ENCODE measurements around the gene ANO1. TPM values are rescaled to one million over a fixed set of nuclear protein-coding genes. Genes with fewer than 3 reads are reported as not detected.

Gene ANO1
- total RNA-seq, 4 donors from 2014 or later: 87.7 to 133 (median 108) TPM

DNA sequence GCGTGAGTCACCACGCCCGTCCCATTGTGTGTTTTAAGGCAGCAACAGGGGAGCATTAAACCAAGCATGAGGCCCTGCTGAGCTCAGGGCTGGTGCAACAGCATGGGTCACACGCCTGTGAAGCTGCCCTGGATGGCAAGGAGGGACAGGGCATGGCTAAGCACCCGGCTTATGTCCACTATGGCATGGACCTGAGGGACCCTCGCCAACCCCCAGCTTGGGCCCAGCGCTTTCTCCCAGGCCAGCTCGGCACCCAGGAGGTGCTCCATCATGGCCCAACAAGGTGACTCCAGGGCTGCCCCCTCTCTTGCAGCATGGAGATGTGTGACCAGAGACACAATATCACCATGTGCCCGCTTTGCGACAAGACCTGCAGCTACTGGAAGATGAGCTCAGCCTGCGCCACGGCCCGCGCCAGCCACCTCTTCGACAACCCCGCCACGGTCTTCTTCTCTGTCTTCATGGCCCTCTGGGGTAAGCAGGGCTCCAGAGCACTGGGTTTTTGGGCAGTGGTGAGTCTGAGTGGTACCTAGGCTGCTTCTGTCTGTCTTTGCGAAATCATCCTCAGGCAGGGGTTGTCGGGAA lies 53.6 kb downstream of the ANO1 start:
- H3K4me3 ChIP-seq: no peak overlapping the region
- WGBS: 96% methylated on average over 15 of the region's 19 CpGs
- no peaks in the 10 kb centered on the region for H3K27me3 ChIP-seq
- no peaks in the 10 kb centered on the region for H3K9me3 ChIP-seq
- TF ChIP-seq POLR2A (IDR thresholded peaks at IDR 0.05) (no peak), EP300 (IDR thresholded peaks at IDR 0.05) (no peak), POLR2AphosphoS5 (IDR thresholded peaks at IDR 0.05) (no peak)
- TF ChIP-seq, protein P1, sequence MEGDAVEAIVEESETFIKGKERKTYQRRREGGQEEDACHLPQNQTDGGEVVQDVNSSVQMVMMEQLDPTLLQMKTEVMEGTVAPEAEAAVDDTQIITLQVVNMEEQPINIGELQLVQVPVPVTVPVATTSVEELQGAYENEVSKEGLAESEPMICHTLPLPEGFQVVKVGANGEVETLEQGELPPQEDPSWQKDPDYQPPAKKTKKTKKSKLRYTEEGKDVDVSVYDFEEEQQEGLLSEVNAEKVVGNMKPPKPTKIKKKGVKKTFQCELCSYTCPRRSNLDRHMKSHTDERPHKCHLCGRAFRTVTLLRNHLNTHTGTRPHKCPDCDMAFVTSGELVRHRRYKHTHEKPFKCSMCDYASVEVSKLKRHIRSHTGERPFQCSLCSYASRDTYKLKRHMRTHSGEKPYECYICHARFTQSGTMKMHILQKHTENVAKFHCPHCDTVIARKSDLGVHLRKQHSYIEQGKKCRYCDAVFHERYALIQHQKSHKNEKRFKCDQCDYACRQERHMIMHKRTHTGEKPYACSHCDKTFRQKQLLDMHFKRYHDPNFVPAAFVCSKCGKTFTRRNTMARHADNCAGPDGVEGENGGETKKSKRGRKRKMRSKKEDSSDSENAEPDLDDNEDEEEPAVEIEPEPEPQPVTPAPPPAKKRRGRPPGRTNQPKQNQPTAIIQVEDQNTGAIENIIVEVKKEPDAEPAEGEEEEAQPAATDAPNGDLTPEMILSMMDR (IDR thresholded peaks at IDR 0.05): no peak
- DNase-seq (ENCODE audit: low spot score in 2 of 2): no peak
- peaks cover 18% of the 10 kb centered on the region for H3K36me3 ChIP-seq
- no peak overlapping the region for H3K27ac ChIP-seq
- no peaks in the 10 kb centered on the region for H3K4me1 ChIP-seq

DNA sequence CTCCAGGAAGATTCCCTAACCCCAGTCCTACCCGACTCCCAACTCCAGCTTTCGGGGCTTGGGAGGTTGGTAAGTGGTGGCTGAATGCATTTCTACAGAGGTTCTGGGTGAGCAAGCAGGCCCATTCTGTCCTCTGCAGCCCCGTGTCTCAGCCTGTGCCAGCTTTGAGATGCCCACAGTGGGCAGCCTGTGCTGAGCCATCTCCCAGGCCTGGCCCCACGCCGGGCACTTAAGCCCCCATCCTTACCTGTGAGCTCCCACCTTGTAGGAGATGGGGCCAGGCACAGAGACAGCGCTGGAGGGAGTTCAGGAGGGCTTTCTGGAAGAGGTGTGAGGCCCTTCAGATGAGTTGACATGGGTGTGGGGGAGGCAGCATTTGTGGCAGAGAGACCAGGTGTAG lies 54.5 kb downstream of the ANO1 start:
- TF ChIP-seq, protein P1 (IDR thresholded peaks at IDR 0.05): no peak
- TF ChIP-seq POLR2AphosphoS5 (IDR thresholded peaks at IDR 0.05): no peak
- no peak for TF ChIP-seq POLR2A (IDR thresholded peaks at IDR 0.05)
- TF ChIP-seq EP300 (IDR thresholded peaks at IDR 0.05): no peak
- H3K27ac ChIP-seq: no peak overlapping the region
- H3K27me3 ChIP-seq: no peaks in the 10 kb centered on the region
- no peaks in the 10 kb centered on the region for H3K9me3 ChIP-seq
- WGBS: 86% methylated on average over 3 of the region's 6 CpGs
- H3K4me3 ChIP-seq: no peak overlapping the region
- peaks cover 18% of the 10 kb centered on the region for H3K36me3 ChIP-seq
- H3K4me1 ChIP-seq: no peaks in the 10 kb centered on the region
- no peak for DNase-seq (ENCODE audit: low spot score in 2 of 2)

DNA sequence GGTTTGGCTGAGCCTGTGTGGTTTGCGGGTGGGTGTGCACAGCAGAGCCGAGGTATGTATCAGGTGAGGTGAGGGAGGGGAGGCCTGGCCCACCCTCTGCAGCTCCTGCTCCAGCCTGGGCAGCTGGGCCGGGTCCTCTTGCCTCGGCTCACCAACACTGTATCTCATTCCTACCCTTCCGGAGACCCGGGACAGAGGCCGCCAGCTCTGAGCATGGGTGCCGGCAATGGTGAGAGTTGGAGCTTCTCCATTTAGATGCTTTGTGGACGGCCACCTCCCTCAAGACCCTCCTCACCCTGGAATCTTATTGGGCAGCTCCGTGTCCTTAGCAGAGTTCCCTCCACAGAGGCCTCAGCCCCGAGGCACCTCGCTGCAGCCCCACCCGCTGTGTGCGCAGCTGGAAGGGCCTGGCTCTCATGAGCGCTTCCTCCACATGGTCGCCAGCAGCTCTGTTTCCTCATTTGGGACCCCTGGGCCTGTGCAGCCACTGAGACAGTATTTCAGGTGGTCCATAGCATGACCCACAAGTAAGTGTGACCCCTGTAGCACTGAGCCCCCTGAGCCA lies 55.7 kb downstream of the ANO1 start:
- Histone ChIP-seq H3K27ac (no peak overlapping the region), H3K36me3 (peaks cover 18% of the 10 kb centered on the region), H3K27me3 (no peaks in the 10 kb centered on the region), H3K4me1 (no peaks in the 10 kb centered on the region), H3K4me3 (no peak overlapping the region), H3K9me3 (no peaks in the 10 kb centered on the region)
- TF ChIP-seq EP300 (IDR thresholded peaks at IDR 0.05) (no peak), POLR2A (IDR thresholded peaks at IDR 0.05) (no peak)
- TF ChIP-seq, protein P1 (IDR thresholded peaks at IDR 0.05): no peak
- no peak for DNase-seq (ENCODE audit: low spot score in 2 of 2)
- WGBS: 80% methylated on average over 12 of the region's 16 CpGs

DNA sequence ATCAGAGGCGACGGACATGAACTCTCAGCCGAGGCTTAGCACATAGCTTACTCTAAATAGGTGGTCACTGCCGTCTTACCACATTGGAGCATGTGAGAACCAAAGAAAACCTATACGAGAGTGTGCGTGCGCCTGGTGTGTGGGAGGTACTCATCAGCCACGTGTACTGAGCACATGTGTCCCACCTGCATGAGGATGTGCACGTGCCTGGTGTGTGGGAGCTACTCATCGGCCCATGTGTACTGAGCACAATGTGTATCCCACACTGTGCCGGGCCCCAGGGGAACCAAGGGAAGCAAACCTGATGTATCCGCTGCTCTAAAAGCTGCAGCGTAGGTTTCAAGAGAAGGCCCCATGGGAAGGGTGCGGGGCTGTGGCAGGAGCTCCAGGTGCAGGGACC lies 56.4 kb downstream of the ANO1 start:
- Histone ChIP-seq H3K27ac (no peak overlapping the region), H3K27me3 (no peaks in the 10 kb centered on the region), H3K36me3 (peaks cover 18% of the 10 kb centered on the region), H3K9me3 (no peaks in the 10 kb centered on the region), H3K4me1 (no peaks in the 10 kb centered on the region), H3K4me3 (no peak overlapping the region)
- no peak for DNase-seq (ENCODE audit: low spot score in 2 of 2)
- TF ChIP-seq POLR2AphosphoS5 (IDR thresholded peaks at IDR 0.05): no peak
- no peak for TF ChIP-seq POLR2A (IDR thresholded peaks at IDR 0.05)
- TF ChIP-seq EP300 (IDR thresholded peaks at IDR 0.05): no peak
- TF ChIP-seq, protein P1 (IDR thresholded peaks at IDR 0.05): no peak
- 83% methylated on average over 13 of the region's 14 CpGs for WGBS

DNA sequence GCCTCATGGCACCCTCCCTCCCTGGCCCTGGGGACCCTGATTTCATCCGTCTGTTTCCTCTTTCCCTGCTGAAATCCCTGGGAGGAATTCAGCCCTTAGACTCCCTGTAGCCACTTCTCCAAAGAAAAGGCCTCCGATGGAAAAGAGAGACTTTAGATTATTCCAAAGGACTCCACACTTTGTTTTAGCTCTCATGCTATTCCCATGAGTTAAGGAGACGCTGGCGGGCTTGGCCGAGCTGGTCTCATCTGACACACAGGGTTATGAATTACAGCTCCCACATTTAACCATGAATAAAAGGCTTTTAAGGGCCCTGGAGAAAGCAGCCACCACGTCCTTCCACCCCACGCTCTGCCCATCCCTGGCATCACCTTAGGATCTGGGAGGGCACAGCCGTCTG lies 57.0 kb downstream of the ANO1 start:
- Histone ChIP-seq H3K4me1 (no peaks in the 10 kb centered on the region), H3K27ac (no peak overlapping the region), H3K27me3 (no peaks in the 10 kb centered on the region), H3K36me3 (peaks cover 18% of the 10 kb centered on the region), H3K4me3 (no peak overlapping the region), H3K9me3 (no peaks in the 10 kb centered on the region)
- no peak for DNase-seq (ENCODE audit: low spot score in 2 of 2)
- 82% methylated on average over 8 of the region's 8 CpGs for WGBS
- TF ChIP-seq, protein P1 (IDR thresholded peaks at IDR 0.05): no peak
- TF ChIP-seq POLR2A (IDR thresholded peaks at IDR 0.05): no peak
- no peak for TF ChIP-seq POLR2AphosphoS5 (IDR thresholded peaks at IDR 0.05)
- no peak for TF ChIP-seq EP300 (IDR thresholded peaks at IDR 0.05)
